Heart left ventricle (tissue), 13 donors: Measurements from ENCODE around the gene PPP1R7.

ENCODE experiments used
- POLR2A ChIP-seq, 2 donors: fragments of 450-650 bp; IDR thresholded peaks; one replicate each; pipeline ENCODE4 v1.6.1; 2017; ENCODE audit warnings: antibody characterized with exemption in 2 of 2, mild to moderate bottlenecking in 2 of 2, moderate library complexity in 2 of 2
- TF ChIP-seq, protein P1 (sequence below), 12 donors: fragments of 200-600 bp; sonication (generic) in 4 of 12; IDR thresholded peaks; one replicate each; pipeline versions ENCODE4 v1.5.0 to v1.8.0; 2018 to 2022; ENCODE audit warnings: antibody characterized with exemption in 12 of 12, mild to moderate bottlenecking in 5 of 12
- donor health status: ischemic (EF 13 %, LVEDD 7.1; RV severe dilation, severe dysfunction).
- donor health status: DM: no; HTN: yes; CAD: no.
- donor health status: DM: no; HTN: no; CAD: no.
- donor health status: ischemic (EF 25% LVEDD 6.9; RV normal size, moderate dysfunction).
- donor health status: ischemic (EF 25% LVEDD 5.7; RV mildly dilated, moderate dysfunction).
- donor health status: ischemic (EF 35%, LVEDD 5.7; RV mildly dilated, moderate dysfunction).
- donor health status: nonischemic (EF 11% LVEDD 7.7; RV severe dilation, severe dysfunction).
- donor health status: DM: yes; HTN: yes; CAD: no.
- donor health status: PGD.
- donor health status: ischemic (EF 29% LVEDD 5.4; RV normal size, mild dysfunction).
- donor health status: nonischemic (EF 23%, LVEDD 6.1; RV moderate dilation, normal function).

DNA sequence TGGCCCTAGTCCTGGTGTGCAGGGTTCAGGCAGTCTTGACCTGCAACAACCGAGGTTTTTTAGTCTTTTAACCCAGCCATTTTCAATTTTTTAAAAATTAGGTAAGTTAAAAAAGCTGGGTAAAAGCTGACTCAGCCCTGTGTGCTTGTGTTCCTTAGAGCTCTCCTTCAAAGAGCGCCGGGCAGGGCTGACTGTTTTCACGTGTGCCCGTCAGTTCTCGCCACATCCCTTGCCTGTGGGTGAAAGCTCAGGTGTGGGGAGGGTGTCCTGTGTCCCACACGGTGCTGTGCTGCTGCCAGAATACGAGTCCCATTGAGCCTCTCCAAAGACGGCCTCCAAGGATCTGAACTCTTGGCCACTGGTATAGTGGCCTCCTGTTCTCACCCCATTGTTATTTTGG, 33.0 kb downstream of the PPP1R7 start:
- TF ChIP-seq, protein P1, sequence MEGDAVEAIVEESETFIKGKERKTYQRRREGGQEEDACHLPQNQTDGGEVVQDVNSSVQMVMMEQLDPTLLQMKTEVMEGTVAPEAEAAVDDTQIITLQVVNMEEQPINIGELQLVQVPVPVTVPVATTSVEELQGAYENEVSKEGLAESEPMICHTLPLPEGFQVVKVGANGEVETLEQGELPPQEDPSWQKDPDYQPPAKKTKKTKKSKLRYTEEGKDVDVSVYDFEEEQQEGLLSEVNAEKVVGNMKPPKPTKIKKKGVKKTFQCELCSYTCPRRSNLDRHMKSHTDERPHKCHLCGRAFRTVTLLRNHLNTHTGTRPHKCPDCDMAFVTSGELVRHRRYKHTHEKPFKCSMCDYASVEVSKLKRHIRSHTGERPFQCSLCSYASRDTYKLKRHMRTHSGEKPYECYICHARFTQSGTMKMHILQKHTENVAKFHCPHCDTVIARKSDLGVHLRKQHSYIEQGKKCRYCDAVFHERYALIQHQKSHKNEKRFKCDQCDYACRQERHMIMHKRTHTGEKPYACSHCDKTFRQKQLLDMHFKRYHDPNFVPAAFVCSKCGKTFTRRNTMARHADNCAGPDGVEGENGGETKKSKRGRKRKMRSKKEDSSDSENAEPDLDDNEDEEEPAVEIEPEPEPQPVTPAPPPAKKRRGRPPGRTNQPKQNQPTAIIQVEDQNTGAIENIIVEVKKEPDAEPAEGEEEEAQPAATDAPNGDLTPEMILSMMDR (IDR thresholded peaks at IDR 0.05): no peak
- TF ChIP-seq POLR2A (IDR thresholded peaks at IDR 0.05): no peak
